ENCODE data around the gene ALG10.
A peak's percentile ranks its signal among the peaks of the same experiment; 100 is the strongest.
"Not testable (repeated sequence)": the region's sequence is repeated elsewhere in the genome, so short reads cannot be mapped to it uniquely, and the experiment has no call there.

ALG10 gene, protein sequence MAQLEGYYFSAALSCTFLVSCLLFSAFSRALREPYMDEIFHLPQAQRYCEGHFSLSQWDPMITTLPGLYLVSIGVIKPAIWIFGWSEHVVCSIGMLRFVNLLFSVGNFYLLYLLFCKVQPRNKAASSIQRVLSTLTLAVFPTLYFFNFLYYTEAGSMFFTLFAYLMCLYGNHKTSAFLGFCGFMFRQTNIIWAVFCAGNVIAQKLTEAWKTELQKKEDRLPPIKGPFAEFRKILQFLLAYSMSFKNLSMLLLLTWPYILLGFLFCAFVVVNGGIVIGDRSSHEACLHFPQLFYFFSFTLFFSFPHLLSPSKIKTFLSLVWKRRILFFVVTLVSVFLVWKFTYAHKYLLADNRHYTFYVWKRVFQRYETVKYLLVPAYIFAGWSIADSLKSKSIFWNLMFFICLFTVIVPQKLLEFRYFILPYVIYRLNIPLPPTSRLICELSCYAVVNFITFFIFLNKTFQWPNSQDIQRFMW

DNA sequence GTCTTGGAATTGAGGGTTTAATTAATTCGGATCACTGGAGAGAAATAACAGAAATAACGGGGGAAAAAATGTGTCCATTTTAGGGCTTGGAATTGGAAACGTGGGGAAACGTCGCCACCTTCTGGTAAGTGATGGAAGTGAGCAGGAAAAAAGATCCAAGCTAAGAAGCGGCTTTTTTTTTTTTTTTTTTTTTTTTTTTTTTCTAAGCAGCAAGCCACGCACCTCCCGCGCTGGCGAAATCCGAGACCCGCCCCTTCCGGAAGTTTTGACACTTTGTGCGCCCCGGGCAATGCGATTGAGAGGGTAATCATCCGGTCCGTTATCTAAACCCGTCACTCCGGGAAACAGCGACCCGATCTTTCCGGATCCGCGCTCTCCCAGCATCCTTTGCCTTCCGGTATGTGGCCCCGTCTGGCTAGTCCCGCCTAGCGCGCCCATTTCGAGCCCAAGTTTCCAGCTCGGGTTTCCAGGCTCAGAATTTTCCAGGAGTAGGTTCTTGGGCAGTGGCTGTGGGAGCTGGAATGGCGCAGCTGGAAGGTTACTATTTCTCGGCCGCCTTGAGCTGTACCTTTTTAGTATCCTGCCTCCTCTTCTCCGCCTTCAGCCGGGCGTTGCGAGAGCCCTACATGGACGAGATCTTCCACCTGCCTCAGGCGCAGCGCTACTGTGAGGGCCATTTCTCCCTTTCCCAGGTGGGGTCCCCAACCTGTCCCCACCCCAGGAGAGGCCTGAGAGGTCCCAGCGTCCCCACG, at the start of gene ALG10:
TSS of gene ALG10 (plus strand) at position 418 of the 752 bp plus-strand sequence. CDS start at position 522, 104 bp downstream.
- peak; percentile 98 for DNase-seq

DNA sequence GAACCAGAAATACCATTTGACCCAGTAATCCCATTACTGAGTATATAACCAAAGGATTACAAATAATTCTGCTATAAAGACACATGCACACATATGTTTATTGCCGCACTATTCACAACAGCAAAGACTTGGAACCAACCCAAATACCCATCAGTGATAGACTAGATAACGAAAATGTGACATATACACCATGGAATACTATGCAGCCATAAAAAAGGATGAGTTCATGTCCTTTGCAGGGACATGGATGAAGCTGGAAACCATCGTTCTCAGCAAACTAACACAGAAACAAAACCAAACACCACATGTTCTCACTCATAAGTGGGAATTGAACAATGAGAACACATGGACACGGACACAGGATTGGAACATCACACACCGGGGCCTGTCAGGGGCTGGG, 49.4 kb upstream of the ALG10 start:
- not testable (repeated sequence) for DNase-seq

GRCh38 chr12:33977887-33978286, 44.4 kb upstream of the ALG10 start:
- DNase-seq = no peak

DNA sequence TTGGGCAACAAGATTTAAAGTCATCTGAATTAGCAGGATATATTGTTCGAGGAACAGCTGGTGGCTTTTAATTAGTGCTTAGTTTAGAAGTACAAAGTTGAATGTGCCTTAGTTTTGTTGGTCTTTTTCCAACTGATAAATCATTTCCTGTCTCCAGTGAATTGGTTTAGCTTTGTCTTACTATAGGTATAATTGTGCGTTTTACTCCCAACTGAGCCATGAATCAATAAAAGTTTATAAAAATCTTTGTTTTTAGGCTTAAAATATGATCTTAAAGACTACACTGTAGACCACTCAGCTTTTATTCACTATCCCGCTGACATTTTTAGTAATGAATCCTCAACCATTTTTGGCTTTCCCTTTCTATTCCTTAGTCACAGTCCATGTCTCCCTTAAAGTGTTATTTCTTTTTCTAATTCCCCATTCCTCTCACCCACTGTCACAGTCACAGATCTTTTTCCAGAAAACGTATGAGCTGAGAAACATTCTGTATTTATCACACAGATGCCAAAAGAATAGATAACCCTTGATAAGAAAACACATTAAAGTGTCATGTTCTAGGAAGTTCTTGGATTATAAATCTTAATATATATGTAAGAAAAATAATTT, 34.0 kb upstream of the ALG10 start:
- no peak for DNase-seq

DNA sequence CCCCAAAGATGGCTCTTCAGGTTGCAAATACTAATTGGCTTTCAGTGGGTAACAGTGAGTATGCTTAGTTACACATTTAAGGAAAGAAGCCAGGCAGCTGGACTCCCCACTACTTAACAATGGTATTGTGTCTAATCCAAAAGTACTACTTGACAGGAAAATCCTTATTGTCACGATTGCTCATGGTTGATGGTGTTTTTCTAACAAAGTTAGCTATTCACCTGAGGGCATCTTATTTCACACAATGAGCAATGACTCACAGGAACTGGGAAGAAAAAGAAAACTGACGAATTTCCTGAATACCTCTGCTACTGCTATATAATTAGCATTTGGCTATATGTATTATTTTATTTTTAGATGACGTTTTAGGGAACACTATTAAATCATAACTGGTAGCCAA, 33.4 kb upstream of the ALG10 start:
- no peak for DNase-seq

DNA sequence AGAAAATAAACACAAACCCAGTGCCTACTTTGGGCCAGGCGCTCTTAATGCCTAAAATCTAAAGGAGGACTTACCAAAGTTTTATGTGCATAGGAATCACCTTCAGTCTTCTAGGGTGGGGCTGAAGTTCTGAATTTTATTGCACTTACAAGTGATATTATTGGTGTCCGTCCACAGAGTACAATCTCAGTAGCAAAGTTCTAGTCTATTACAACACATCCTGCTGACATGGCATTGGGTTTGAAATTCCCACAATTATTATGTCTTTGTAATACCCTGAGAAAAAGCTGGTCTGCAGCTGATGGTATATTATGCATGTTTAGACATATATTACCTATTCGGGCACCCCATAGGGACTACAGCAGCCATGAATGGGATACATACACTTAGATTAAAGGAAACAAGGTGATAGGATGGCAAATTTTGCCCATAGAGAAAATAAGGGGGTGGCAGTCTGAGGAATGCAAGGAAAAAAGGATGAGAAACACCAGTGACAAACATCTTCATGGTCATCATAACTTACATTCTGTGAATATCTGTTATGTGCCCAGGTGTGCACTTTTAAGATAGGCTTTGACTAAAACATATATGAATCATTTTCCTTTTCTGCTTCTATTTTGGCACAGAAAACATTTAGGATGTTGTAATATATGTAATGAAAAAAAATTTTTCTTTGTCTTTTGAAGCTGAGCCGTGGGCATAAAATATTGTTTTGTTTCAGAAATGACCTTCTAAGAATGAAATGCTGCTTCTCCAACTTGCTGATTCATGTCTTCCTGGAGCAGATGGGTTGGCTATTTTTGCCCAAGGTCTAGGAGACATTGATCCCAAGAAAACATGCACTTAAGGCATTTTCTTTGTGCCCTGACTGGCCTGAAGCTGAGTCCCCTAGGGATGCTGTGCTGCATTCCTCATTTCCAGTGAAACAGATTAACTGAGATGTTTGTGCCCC, 27.2 kb upstream of the ALG10 start:
- DNase-seq = no peak

DNA sequence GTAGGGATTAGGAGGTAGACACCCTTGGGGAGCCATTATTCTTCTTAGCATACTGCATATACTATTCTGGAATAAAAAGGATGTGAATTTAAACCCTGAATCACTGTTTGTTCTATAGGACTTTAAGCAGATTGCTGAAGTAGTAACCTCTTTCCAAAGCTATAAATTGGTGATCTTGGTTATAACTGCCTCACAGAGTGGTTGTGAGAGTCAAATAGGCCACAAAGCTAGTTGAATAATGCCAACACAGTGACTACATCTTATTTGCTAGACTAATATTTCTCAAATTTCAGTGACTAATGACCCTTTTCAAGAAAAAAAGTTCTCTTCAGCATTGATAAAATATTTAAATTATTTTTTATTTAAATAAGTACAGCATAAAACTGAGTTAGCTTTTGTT, 13.5 kb upstream of the ALG10 start:
- DNase-seq = not testable (repeated sequence)

- DNase-seq = no peak
Measured at GRCh38 chr12:34016361-34016760, 5.9 kb upstream of the ALG10 start.

GRCh38 chr12:34021071-34021470, 1.2 kb upstream of the ALG10 start:
- DNase-seq = no peak

DNA sequence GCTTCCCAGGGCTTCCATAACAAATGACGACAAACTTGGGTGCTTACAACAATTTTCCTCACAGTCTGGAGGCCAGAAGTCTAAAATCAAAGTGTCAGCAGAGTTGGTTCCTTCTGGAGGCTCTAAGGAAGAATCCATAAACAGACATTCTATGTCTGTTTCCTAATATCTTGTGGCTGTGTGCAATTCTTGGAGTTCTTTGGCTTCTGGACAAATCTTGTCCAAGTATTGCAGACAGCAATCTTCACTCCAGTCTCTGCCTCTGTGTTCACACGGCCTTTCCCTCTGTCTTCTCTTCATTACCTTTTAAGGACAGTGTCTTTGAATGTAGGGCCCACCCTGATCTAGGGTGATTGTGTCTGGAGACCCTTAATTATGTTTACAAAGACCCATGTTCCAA, 5.4 kb downstream of the ALG10 start:
- not testable (repeated sequence) for DNase-seq

- no peak for DNase-seq
Measured at GRCh38 chr12:34030591-34030990, 8.3 kb downstream of the ALG10 start.

GRCh38 chr12:34033628-34034296, 11.5 kb downstream of the ALG10 start:
- no peak for DNase-seq

DNA sequence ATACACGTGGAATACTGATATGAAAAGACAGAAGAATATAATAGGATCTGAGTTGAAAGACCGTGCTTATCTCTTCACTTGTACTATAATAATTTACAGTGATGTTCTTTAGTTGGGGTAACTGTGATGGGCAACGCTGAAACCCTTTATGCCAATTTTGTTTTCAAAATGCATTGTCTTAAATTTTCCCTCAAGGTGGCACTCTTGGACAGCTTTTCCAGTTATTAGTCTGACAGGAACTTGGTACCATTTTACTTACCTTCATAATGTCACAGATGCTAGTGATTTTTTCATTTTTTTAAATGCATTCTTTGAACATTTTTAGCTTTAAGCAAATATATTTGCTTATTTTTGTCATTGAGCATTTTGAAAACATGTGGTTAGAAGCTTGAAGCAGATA, 16.1 kb downstream of the ALG10 start:
- not testable (repeated sequence) for DNase-seq

- DNase-seq = no peak
Measured at GRCh38 chr12:34046570-34046969, 24.3 kb downstream of the ALG10 start.

DNA sequence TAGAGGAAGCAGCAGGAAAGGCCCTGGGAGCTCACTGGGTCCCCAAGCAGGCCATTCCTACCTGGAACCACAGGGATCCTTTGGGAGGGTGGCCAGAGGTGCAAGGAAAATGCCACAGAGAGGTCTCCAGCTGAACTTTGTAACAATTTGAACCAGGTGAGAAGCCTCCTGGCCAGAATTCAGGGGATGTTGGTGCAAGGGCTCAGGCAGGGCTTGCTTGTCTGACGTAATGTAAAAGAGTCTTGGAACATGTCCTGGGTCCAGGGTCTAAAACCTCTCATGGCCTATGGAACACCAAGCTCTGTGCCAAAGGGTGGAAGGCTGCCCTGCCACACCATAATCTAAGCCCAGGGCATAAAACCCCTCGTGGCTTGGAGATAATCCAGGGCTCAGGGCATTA, 25.6 kb downstream of the ALG10 start:
- DNase-seq = not testable (repeated sequence)

DNA sequence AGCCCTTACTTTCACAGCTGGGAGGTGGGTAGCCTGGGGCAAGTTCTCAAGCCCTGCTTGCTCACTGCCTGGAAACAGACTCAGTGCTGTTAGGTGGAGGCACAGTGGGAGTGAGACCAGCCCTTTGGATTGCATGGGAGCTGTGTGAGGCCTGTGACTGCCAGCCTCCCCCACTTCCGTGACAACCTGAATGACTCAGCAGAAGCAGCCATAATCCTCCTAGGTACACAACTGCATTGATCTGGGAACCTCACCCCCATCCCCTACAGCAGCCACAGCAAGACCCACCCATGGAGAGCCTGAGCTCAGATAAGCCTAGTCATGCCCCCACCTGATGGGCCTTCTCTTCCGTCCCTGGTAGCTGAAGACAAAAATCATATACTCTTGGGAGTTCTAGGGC, 26.4 kb downstream of the ALG10 start:
- DNase-seq = no peak

DNA sequence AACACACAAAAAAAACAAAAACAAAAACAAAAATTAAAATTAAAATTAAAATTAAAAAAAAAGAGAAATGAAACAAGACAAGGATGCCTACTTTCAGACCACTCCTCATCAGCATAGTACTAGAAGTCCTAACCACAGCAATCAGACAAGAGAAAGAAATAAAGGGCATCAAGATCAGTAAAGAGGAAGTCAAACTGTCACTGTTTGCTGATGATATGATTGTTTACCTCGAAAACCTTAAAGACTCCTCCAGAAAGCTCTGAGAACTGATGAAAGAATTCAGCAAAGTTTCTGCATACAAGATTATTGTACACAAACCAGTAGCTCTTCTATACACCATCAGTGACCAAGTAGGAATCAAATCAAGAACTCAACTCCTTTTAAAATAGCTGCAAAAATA, 29.2 kb downstream of the ALG10 start:
- DNase-seq = no peak

- DNase-seq = no peak
Measured at GRCh38 chr12:34054938-34055337, 32.6 kb downstream of the ALG10 start.

All from CD4-positive, alpha-beta T cell treated with Interleukin-17A for 4 hours (primary cell).